HG02973 (cell line): Measurements from ENCODE around the gene HEPN1.

Experiments used
- ATAC-seq: cut with Tn5 transposase; IDR thresholded peaks from one replicate; pipeline ENCODE4 v1.9.1; 2021; ENCODE audit warnings: moderate library complexity; ENCODE audit not compliant: unreplicated experiment

Gene HEPN1

DNA sequence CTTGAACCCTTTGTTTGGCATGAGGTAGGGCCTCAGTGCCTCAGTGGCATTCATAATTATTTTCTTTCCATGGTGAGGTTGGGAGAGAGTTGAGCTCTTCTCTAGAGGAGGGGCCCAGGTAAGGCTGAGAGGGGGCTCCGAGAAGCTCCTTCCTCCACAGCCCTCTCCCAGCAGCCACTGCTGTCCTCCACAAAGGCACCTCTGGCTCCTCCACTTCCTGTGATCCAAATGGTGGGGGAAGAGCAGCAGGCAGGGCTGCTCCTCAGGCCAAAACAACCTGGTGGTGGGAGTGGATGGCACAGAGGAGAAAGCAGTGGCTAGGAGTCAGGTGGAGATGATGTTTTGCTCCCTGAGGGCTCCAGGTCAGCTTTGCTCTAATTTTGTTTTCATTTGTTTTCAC, 34.7 kb upstream of the HEPN1 start:
- no peak for ATAC-seq

DNA sequence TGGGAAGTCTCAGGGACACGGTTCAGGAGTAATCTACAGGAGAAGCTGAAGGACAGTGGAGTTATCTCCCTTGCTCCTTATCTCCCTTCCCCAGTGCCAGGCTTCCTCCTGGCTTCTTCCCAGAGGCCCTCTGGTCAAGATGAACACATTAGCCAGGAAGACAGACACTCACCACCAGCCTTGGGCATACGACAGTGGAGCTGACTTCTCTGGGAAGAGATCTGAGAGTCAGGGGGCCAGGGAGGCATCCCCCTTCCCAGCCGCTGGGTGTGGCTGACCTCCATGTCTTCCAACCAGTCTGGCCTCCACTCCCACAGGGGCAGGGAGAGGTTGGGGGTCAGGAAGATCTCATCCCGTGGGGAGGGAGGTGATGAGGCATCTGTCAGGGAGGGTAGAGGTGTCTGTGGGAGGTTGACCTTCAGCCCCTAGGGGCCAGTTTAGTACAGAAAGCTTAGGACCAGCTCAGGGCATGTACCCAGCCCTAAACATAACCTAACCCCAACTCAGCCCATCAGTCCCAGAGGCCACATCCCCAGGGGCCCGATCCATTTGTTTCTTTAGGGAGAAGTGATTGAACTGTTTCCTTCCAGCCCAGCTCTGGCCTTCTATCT, 34.1 kb upstream of the HEPN1 start:
- no peak for ATAC-seq

DNA sequence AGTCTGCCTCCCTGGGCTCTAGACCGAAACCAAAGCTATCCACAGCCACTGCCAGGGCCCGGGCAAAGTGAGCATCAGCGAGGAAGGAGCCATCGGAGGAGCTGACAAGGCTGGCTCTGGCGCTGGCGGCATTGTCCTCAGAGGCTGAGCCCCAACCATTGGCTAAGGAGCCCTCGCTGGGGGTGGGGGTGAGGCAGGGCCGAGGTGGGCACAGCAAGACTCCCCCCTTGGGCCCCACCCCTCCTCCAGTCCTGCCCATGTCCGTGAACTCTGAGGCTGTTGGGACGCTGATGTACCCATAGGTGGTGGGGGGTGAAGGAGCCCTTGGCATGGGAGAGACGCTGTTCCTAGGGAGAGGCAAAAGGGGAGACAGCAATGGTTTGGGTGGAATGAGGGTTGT, 32.6 kb upstream of the HEPN1 start:
- no peak for ATAC-seq

DNA sequence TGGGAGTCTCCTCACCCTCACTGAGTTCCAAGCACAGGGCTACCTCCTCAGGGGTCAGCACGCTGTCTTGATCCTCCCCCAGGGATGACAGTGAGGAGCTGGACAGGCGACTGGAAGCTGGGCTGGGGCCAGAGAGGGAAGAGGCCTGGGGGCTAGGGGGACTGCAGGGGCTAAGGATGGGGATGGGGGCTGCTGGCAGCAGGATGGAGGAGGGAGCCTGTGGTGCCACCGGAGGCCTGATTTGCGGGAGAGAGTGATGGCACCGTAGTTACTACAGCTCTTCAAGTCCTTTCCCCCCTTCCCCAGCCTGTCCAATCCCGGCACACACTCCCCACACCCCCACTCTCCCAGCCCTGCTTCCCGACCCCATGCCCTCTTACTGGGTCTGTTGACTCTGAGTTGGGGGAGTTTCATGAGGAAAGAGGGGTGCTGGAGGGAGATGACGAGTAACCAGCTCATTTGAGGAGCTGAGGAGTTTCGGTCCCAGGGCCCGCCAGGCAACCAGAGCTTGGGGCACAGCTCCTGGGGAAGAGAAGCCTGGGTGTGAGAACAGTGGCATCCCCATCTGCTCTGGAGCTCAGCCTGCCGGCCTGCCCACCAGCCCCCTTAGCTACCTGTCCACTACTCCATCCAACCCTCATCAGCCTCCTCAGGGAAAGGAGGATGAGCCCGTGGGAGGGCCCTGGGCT, 31.9 kb upstream of the HEPN1 start:
- no peak for ATAC-seq

DNA sequence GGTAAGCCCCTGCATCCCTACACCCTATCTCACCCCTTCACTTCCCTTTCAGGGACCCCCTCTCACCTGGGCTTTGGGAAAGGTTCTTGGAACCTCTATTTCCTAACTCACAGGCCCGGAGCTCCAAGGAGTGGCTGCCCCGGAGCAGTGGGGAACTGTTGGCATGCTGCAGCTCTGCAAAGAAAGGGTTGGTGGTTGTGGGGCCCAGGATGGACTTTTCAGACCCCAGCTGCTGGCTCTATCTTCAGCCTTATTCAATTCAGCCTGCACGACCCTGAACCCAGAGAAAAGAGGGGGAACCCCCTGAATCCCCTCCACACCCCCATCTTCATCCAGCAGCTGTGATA, 31.4 kb upstream of the HEPN1 start:
- ATAC-seq: no peak

DNA sequence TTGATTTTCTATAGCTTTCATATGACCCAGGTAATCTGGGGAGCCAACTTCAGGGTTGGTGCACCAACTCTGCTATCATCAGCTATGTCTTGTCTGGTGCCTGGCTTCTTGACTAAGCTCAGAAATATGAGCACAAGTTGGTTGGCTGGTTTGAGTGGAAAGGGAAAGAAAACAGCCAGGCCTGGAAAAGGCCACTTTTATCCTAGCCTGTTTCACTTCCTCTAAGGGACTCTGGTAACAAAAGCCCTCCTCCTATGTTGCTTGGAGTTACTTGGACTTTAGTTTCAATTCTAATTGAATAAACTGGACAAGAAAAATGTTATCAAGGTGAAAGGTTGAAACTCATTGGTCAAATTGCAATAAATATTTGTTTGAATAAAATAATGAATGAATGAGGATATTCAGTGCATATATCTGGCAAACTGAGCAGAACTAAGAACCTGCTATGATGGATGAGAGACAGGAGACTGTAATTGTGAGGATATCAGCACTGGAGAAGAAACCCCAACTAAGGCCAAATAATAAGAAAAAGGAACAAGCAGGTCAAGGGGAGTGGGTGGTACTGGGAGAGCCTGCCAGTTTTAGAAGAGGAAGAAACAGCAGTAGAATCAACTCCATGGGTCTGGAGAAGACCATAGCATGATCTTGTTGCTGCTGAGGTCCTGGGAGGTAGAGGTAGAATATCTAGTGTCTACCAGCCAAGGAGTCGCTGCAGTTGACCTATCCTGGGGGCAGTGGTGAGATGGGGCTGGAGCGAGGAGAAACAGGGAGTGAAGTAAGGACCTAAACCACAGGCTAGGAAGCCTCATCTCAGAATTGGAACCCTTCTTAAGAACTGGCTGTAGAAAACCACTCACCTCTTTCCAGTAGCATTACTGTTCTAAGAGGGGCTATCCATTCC, 29.6 kb upstream of the HEPN1 start:
- ATAC-seq: no peak

DNA sequence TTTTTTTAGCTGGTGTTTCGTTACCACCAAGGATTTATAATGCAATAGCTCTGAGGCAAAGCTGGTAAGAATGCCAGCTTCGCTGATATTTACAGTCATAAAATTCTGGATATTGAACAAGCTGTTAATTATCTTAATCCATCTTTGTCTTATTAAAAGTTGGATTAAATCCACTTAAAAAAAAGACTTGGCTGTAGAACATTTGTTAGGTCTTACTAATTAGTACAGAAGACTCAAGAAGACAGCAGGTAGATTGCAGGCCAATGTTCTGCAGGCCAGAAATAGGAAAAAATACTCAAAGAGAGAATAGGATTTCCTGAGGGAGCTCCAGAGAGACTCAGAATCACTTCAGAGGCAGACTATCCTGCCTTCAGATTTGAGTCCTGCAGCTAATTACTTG, 28.9 kb upstream of the HEPN1 start:
- ATAC-seq: no peak

DNA sequence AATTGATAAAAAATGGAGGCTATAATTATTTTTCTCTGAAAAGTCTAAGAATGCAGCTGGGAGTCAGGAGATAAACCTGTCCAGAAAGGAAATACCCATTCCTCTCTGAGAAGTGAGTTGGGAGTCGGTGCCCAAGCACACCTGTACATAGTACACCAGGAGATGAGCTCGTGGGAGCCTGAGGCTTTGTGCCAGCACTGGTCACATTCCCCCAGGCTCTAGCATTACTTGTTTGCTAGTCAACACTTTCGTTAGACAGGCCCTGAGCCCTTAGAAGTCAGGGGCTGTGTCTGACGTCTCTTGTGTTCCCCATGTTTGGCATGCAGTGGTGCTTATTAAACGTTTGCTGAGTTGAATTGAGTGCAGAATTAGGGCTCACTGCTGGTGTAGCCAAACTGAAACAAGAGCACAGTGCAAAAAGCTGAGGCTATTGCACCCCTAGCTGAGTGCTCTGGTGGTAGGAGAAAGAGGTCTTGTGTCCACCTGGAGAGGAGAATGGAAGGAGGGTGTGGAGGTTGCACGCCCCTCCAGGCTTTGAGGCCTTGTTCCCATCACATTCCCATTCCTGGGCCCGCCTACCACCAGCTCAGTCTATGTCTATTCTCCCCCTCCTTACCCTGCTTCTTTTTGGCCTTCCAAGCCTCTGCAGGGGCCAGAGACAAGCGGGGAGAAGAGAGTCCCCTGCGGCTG, 28.2 kb upstream of the HEPN1 start:
- ATAC-seq: no peak

DNA sequence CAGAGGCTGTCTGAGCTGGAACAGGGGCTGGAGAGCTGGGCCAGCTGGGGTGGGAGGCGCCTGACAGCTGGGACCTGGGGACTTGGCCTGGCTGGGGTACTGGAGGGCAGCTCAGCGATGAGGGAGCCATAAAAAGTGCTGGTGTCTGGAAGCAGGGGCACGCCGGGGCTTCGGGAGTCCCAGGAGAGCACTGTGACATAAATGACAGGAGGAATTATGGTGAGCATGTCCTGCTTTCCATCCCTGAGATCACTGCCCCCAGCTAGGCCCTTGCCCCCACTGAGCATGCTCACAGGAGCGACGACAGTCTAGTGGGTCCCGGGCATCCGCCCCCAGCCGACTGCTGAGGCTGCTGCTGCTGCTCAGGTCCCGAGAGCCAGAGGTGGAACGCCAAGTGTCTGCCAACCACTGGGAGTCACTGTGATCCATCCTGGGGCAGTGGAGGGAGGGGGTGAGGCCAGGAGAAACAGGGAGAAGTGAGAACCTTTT, 27.6 kb upstream of the HEPN1 start:
- no peak for ATAC-seq

DNA sequence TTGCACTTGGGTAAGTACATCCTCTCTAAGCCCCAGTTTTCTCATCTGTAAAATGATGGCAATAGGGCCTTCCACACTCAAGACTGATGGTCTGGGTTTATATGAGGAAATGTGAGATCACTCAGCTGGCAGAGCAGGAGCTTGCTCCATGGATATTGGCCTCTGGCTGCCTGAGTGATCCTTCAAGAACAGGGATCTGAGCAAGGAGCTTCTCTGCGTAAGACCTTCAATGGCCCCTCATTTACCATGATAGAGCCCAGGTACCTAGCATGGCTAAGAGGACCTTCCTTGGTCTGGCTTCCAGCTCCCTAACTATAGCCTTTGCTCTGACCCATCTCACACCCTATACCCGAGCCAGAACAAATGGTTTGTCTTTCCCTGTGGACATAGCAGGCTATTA, 26.9 kb upstream of the HEPN1 start:
- ATAC-seq: no peak

DNA sequence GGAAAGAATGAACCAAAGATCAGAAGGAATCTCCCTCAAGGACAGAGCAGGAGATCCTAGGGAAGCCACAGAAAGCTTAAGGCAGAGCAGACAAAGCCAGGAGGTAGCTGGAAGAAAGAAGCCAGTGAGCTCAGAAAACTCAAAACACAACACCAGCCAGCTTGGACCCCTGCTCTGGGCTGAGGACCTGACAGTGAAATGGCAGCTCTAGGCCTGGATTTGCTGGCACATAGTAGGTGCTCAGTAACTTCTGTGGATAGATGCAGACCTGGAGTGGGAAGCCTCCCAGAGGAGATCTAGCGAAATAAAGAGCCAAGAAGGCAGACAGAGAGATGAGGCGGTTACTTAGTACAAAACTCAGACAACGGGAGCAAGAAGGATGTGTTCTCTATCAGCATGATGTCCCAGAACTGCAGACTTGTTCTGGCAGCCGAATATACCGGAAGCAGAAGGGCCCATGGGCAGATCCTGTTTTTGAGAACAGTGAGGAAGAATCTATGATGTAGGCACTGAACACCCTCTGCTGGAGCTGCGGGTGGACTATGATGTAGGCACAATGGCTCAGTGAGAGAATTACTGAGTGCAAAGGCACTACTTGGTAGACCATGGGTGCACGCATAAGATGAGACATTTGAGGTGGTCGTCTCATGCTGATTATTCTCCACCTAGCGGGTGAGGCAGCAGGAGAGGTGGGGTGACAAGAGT, 26.1 kb upstream of the HEPN1 start:
- ATAC-seq: no peak

DNA sequence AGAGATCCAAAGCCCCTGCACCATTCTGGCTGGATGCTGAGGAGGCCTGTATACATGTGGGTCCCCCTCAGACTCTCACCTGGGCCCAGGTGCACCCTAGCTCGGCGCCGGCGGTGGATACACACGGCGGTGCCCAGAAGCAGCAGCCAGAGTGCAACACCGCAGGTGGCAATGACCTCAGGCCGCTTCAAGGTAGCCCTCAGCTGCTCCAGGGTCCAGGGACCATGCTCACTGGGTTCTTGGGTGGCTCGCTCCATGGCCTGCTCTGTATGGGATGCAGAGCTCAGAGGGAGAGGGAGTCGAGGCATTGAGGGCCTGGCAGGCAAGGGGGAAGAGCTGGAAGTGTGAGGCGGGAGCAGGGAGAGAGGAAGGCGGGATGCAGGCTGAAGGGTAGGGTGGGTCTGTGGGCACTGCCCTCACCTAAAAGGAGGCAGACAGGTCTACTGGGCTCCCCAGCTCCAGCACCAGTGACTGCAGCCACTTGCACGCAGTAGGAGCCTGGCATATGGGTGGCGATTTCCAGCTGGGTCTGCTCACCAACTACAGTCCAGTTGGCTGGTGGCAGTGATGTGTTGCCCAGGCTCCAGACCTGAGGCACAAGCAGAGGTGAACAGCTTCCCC, 25.2 kb upstream of the HEPN1 start:
- no peak for ATAC-seq

DNA sequence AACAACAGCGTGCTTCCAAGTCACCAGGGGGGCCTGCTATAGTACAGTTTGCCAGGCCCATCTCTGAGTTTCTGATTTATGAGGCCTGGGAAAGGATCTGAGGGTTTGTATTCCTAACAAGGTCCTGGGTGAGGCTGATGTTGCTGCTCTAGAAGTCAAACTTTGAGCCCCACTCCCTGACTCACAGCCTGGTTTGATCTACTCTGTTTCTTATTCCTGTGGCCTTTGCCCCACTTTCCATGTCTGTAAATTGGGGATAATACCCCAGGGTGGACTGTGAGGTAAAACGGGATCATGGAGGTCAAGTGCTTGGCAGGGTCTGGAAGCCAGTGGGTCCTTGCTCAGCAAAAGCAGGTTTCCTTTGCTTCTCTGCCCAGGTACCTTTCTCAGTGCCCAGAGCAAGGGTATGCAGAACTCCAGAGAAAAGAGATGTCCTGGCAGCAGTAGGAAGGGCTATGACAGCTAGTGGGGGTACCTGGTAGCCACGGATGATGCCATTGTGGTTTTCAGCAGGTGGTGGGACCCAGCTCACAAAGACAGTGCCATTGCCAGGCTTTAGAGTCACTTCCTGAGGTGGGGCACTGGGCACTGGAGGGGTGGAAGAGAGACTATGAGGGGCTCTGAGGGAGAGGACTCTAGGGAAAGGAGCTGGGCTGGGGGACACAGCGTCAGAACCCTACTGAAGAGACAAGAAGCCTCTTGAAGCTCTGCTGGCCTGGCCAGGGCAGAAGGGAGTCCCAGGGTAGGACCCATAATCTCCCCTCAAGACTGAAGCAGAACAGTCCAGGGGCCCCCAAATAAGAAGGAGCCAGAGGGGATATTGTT, 24.2 kb upstream of the HEPN1 start:
- ATAC-seq: no peak

DNA sequence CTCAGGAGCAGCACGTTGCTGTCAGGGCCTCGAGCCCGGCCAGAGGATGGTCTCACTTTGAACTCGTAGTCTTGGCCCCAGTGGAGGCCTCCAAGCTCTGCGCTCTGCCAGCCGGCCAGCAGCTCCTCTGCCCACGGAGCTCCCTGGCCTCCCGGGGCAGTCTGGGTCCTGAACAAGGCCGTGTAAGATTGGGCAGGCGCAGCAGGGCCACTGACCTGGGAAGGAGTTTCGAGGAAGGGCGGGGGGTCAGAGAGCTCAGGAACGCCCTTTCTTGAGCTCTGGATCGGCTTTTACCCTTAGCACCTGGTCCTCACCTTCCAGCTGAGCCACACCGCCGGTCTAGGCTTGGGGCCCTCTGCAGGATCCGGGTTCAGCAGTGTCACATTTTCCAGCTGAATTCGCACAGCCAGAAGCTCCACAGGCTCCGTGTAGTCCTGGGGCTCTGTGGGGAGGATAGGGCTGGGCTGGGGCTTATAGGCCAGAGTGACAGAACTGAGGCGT, 23.5 kb upstream of the HEPN1 start:
- ATAC-seq: no peak

DNA sequence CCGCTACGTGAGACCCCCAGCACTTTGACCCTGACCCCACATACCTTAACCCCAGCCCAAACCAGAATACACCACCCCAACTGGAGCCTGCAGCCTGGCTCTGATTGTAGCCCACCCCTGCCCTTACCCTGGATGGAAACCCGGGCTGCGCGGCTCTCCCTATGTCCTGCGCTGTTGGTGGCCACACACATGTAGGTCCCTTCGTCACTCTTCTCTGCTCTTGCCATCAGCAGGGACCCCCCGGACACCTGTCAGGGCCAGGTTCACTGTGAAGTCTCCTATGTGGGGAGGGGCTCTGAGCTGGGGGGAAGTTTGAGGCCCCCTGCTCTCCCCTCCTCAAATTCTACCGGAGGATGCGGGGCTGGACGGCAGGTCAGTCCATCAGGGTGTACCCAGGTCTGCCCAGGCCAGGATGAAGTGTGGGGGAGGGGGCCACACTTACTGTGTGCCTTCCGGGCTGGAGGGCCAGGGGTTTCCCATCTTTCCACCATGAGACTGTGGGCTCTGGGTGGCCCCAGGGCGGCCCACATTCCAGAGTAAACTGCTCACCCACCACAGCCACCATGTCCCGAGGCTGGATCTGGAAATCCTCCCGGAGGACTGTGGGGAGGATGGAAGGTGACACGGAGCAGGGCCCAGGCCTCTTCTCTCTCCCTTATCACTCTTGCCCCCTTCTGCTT, 22.8 kb upstream of the HEPN1 start:
- ATAC-seq: no peak

DNA sequence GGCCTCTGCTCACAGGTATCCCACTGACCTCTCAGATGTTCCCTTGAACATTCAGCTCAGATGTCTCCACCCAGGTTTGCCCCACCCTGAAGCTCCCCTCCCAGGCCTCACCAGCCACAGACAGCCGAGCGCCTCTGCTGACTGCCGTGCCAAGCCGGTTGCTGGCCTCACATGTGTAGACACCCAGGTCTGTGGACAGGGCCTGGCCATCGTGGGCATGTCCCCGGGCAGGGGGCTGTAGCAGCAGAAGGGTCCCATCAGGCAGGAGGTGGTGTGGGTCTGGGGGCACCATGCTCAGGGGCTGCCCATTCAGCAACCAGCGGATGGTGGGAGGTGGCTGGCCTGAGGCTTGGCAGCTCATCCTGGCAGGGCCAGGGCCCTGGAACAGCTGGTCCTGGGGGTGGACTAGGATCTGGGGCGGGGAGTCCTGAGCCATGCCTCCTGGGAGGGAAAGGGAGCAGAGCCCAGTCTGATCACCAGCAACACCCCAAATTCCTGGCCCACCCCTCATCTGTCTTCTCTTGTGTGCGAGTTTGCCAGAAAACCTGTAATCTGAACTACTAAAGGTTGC, 22.1 kb upstream of the HEPN1 start:
- no peak for ATAC-seq

DNA sequence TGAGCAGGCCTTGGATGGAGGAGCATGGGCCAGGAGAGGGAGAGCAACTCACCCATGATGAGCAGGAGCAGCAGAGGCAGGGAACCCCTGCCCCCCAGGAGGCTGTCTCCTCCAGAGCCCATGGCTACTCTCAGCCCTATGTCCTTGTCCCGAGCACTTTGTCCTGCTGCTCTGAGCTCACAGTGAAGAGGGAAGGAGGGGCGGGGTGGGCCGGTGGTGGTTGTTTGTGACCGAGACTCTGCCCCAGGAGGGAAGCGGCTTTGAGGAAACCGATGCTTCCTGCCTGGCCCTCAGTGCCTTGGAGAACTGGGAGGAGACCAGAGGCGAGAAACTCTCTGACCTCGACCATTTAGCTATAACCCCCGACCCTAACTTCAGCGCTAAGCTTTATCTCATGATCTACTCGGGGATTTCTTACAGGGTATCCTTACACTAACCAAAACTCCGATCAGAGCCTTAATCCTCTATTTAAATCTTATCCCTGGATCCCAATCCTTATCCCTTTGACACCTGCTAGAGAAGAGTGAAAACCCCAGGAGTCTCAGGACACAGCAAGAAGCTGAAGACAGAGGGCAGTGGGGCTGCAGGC, 21.3 kb upstream of the HEPN1 start, which contains the start of gene ROBO4:
Gene ROBO4, minus strand, starts transcription at position 192 of the 589 bp plus-strand sequence. Its CDS starts 70 bp downstream, at position 122.
- no peak for ATAC-seq

DNA sequence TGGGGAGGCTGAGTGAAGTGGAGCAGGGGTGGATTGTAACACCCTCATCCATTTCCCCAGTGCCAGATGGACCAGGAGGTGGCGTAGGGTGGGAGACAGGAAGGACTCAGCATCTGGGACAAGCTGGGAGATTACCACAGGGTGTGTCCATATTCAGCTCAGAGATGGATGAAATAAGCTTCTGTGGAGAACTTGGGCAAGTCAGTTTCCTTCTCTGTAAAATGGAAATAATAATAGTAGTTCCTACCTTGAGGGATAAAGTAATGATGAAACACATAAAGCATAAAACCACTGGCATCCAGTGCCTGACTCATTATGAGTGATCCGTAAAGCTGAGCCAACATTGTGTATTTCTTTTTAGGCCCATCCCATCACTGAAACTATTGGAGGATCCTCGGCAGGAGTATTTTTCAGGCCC, 20.8 kb upstream of the HEPN1 start:
- no peak for ATAC-seq
